Measurements from ENCODE around the gene WDR86. TPM values are rescaled to one million over a fixed set of nuclear protein-coding genes. Genes with fewer than 3 reads are reported as not detected.

The WDR86 gene

DNA sequence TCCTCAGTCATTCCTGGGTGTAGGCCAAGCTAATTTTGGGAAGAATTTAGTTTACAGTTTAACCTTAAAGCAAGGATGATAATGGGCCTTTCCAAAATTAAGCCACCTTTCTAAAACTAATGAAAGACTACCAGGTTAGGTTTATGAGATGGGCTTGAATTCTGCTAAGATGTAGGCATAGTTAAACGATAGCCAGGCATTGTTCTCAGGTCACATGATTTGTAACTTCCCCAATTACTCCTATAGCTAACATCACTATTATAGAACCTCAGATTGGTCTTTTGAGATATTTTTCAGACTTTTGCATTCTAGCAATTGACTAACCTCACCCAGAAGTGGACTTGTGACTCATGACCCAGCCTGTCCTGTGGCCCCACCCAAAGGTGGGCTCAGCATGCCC, 75.2 kb downstream of the WDR86 start:
- no peak overlapping the region for H2BK12ac ChIP-seq (ENCODE audit: low read length in 2 of 2)
- WGBS: 100% methylated on average over 1 of the region's 1 CpG
- H3K23ac ChIP-seq (ENCODE audit: low read length in 2 of 2): no peak overlapping the region
- no peak overlapping the region for H2BK5ac ChIP-seq (ENCODE audit: low read depth, low read length, poor library complexity, severe bottlenecking)
- no peak overlapping the region for H3K27ac ChIP-seq (ENCODE audit: low read length, poor library complexity, severe bottlenecking)
- H3K9ac ChIP-seq (ENCODE audit: low read length): no peak overlapping the region
- DNase-seq: no peak
- H3K18ac ChIP-seq (ENCODE audit: low read depth in 1 of 2, low read length in 2 of 2): no peak overlapping the region
- no peaks in the 10 kb centered on the region for H3K36me3 ChIP-seq (ENCODE audit: control insufficient read depth in 1 of 2, insufficient read depth in 2 of 2, low read depth in 1 of 2, low read length in 2 of 2)
- peaks cover 3% of the 10 kb centered on the region for H3K9me3 ChIP-seq (ENCODE audit: control insufficient read depth, low read length)
- peaks cover 0 to 4% of the 10 kb centered on the region in 2 experiments for H3K27me3 ChIP-seq (ENCODE audit: control insufficient read depth in 1 of 2, insufficient read depth in 1 of 2, low read length in 2 of 2)
- no peak overlapping the region for H2BK120ac ChIP-seq (ENCODE audit: low read depth, low read length)
- H3K14ac ChIP-seq (ENCODE audit: low read length in 2 of 2): no peak overlapping the region
- H2AK5ac ChIP-seq (ENCODE audit: low read length, severe bottlenecking): no peak overlapping the region
- no peak overlapping the region for H3K4me3 ChIP-seq (ENCODE audit: insufficient read depth in 1 of 2, low read depth in 1 of 2, low read length in 2 of 2)
- H2AFZ ChIP-seq (ENCODE audit: low read depth, low read length): no peak overlapping the region
- H3K4me2 ChIP-seq (ENCODE audit: low read length, poor library complexity, severe bottlenecking): no peak overlapping the region
- H3K4ac ChIP-seq (ENCODE audit: low read depth in 1 of 2, low read length in 2 of 2): no peak overlapping the region
- H3K79me1 ChIP-seq (replicated peaks; ENCODE audit: low read length, poor library complexity, severe bottlenecking): no peaks in the 10 kb centered on the region
- no peaks in the 10 kb centered on the region for H3K4me1 ChIP-seq (ENCODE audit: control insufficient read depth, insufficient read depth, low read depth, low read length)
- no peak overlapping the region for H2BK15ac ChIP-seq (ENCODE audit: low read depth, poor library complexity, severe bottlenecking)
- no peak overlapping the region for H4K91ac ChIP-seq (ENCODE audit: low read length)
- H4K8ac ChIP-seq (ENCODE audit: low read length): no peak overlapping the region

Small RNA genes lying within 50 kb of the gene (small RNA-seq; reads per million reads assigned to genes)
- gene MIR3907 (ENCODE audit: low read depth): not detected

All from mesenchymal stem cell (in vitro differentiated cells and primary cell).